ENCODE results near the gene TTLL9. TPM values are rescaled to one million over a fixed set of nuclear protein-coding genes. Genes with fewer than 3 reads are reported as not detected.

TTLL9 gene
- polyA plus RNA-seq, 1 donor from 2014 or later = 8.0 TPM

GRCh38 chr20:31968291-31969126 lies 98.1 kb downstream of the TTLL9 start:
- Histone ChIP-seq H3K4me2 (ENCODE audit: low read length) (peak overlapping the region; percentile 89), H3K27ac (ENCODE audit: low read length) (peak overlapping the region; percentile 59), H4K20me1 (ENCODE audit: insufficient read depth) (no peaks in the 10 kb centered on the region), H3K36me3 (ENCODE audit: insufficient read depth, low read length) (no peaks in the 10 kb centered on the region), H3K79me2 (replicated peaks; ENCODE audit: insufficient read depth, low read length) (peaks cover 42% of the 10 kb centered on the region), H3F3A (ENCODE audit: insufficient read depth, low read length, poor library complexity, severe bottlenecking) (peaks cover 8% of the 10 kb centered on the region), H3K9ac (ENCODE audit: low read length) (peak overlapping the region; percentile 83), H2AFZ (ENCODE audit: low read depth, low read length) (peak overlapping the region; percentile 62), H3K9me2 (ENCODE audit: insufficient read depth, low read length) (no peaks in the 10 kb centered on the region), H3K9me3 (ENCODE audit: low read length) (no peaks in the 10 kb centered on the region), H3K4me3 (ENCODE audit: low read length) (peak overlapping the region; percentile 77), H3K27me3 (ENCODE audit: insufficient read depth, low read depth, low read length) (peaks cover 13% of the 10 kb centered on the region)
- TF ChIP-seq REST (IDR thresholded peaks at IDR 0.05; ENCODE audit: borderline replicate concordance) (peak; percentile 100), MXI1 (conservative IDR thresholded peaks at IDR 0.05; ENCODE audit: poor library complexity, severe bottlenecking) (peak; percentile 50), CTCF (IDR thresholded peaks at IDR 0.05; ENCODE audit: poor library complexity, severe bottlenecking) (no peak)

DNA sequence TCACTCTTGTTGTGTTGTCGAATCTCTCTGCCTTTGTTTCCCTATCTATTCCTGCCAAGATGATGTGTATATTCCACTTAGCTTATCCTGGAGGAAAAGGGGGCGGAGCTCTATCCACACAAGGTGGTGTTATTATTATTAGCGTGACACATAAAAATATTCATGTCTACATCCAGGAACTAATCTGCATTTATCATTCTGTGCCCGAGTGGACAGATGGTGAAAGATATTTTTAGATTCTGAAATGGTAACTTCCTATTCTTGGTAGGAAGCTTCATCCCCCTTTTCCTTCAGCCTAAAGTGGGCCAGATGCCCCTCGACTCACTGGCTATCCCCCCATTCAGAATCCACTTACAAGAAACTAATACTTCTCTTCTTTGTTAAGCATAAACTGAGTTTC lies 99.6 kb downstream of the TTLL9 start:
- H3K36me3 ChIP-seq (ENCODE audit: insufficient read depth, low read length) = no peaks in the 10 kb centered on the region
- peaks cover 52% of the 10 kb centered on the region for H3K79me2 ChIP-seq (replicated peaks; ENCODE audit: insufficient read depth, low read length)
- H3K4me3 ChIP-seq (ENCODE audit: low read length) = peak overlapping the region; percentile 77
- no peak overlapping the region for H3K27ac ChIP-seq (ENCODE audit: low read length)
- H2AFZ ChIP-seq (ENCODE audit: low read depth, low read length) = no peak overlapping the region
- peaks cover 8% of the 10 kb centered on the region for H3F3A ChIP-seq (ENCODE audit: insufficient read depth, low read length, poor library complexity, severe bottlenecking)
- peak overlapping the region; percentile 89 for H3K4me2 ChIP-seq (ENCODE audit: low read length)
- H3K9me2 ChIP-seq (ENCODE audit: insufficient read depth, low read length) = no peaks in the 10 kb centered on the region
- peak overlapping the region; percentile 83 for H3K9ac ChIP-seq (ENCODE audit: low read length)
- no peaks in the 10 kb centered on the region for H3K9me3 ChIP-seq (ENCODE audit: low read length)
- no peaks in the 10 kb centered on the region for H4K20me1 ChIP-seq (ENCODE audit: insufficient read depth)
- H3K27me3 ChIP-seq (ENCODE audit: insufficient read depth, low read depth, low read length) = peaks cover 4% of the 10 kb centered on the region
- no peak for TF ChIP-seq POLR2AphosphoS5 (IDR thresholded peaks at IDR 0.05)

- Histone ChIP-seq H3K9me2 (ENCODE audit: insufficient read depth, low read length) (no peaks in the 10 kb centered on the region), H3K27me3 (ENCODE audit: insufficient read depth, low read depth, low read length) (no peaks in the 10 kb centered on the region), H3K79me2 (replicated peaks; ENCODE audit: insufficient read depth, low read length) (peaks cover 47% of the 10 kb centered on the region), H3K36me3 (ENCODE audit: insufficient read depth, low read length) (no peaks in the 10 kb centered on the region), H4K20me1 (ENCODE audit: insufficient read depth) (peaks cover 2% of the 10 kb centered on the region), H3K9me3 (ENCODE audit: low read length) (no peaks in the 10 kb centered on the region), H3F3A (ENCODE audit: insufficient read depth, low read length, poor library complexity, severe bottlenecking) (no peaks in the 10 kb centered on the region), H2AFZ (ENCODE audit: low read depth, low read length) (no peak overlapping the region), H3K4me2 (ENCODE audit: low read length) (no peak overlapping the region), H3K27ac (ENCODE audit: low read length) (no peak overlapping the region), H3K9ac (ENCODE audit: low read length) (no peak overlapping the region), H3K4me3 (ENCODE audit: low read length) (peak overlapping the region; percentile 24)
- TF ChIP-seq RAD21 (conservative IDR thresholded peaks at IDR 0.05) = no peak
- no peak for TF ChIP-seq REST (IDR thresholded peaks at IDR 0.05; ENCODE audit: borderline replicate concordance)
- TF ChIP-seq EZH2 (IDR thresholded peaks at IDR 0.05; ENCODE audit: borderline replicate concordance, insufficient read depth, low read length, poor library complexity, severe bottlenecking) = no peak
- TF ChIP-seq EP300 (conservative IDR thresholded peaks at IDR 0.05; ENCODE audit: poor library complexity, severe bottlenecking) = no peak
- no peak for TF ChIP-seq SMC3 (conservative IDR thresholded peaks at IDR 0.05; ENCODE audit: poor library complexity)
Observed at GRCh38 chr20:31972471-31973021, 102.1 kb downstream of the TTLL9 start.

All from neural cell (in vitro differentiated cells).